ENCODE measurements around the gene POLR2E. TPM values are rescaled to one million over a fixed set of nuclear protein-coding genes. Genes with fewer than 3 reads are reported as not detected.
A peak's percentile ranks its signal among the peaks of the same experiment; 100 is the strongest.

The POLR2E gene
- total and polyA plus RNA-seq, 2 of the 13 experiments (the other 11 are each of a cell fraction or from before 2014, with no cell fraction given) = 140 to 272 TPM

DNA sequence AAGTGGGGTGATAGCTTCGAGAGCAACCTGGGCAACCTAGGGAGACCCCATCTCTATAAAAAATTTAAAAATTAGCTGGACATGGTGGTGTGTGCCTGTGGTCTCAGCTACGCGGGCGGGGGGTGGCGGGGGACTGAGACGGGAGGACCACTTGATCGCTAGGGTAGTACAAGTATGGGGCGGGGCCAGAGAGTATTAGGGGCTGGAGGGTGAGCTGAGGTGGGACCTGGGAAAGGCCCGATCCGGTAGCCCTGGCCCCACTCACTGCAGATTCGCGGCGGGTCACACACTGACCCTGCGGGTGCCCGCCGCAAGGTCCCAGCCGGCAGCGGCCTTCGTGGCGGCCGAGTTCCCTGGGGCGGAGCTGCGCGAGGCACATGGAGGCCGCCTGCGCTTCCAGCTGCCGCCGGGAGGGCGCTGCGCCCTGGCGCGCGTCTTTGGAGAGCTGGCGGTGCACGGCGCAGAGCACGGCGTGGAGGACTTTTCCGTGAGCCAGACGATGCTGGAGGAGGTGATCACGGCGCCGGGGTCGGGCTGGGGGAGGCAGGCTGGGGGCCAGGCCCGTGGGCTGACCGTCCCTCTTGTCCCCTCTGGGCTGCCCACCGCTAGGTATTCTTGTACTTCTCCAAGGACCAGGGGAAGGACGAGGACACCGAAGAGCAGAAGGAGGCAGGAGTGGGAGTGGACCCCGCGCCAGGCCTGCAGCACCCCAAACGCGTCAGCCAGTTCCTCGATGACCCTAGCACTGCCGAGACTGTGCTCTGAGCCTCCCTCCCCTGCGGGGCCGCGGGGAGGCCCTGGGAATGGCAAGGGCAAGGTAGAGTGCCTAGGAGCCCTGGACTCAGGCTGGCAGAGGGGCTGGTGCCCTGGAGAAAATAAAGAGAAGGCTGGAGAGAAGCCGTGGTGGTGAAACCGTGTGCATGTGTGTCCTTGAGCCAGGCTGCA lies 30.2 kb downstream of the POLR2E start (continued):
- TF ChIP-seq ZSCAN31 (CRISPR knock-in tag; IDR thresholded peaks at IDR 0.05; ENCODE audit: low read depth) (peak; percentile 70), ZNF772 (CRISPR knock-in tag; IDR thresholded peaks at IDR 0.05) (peak; percentile 38; the same call in 1 of the 2 replicates), ZNF329 (CRISPR knock-in tag; IDR thresholded peaks at IDR 0.05; ENCODE audit: low read depth) (peak; percentile 71; the same call in 1 of the 2 replicates), DR1 (CRISPR knock-in tag; IDR thresholded peaks at IDR 0.05) (no peak), TEAD2 (CRISPR knock-in tag; IDR thresholded peaks at IDR 0.05) (no peak), XBP1 (CRISPR knock-in tag; IDR thresholded peaks at IDR 0.05) (no peak), RBAK (CRISPR knock-in tag; IDR thresholded peaks at IDR 0.05) (no peak), ISL2 (CRISPR knock-in tag; IDR thresholded peaks at IDR 0.05) (0 out of 2 replicates have a peak, but pooled peaks have one; percentile 33)
- TF ChIP-seq, protein P1, sequence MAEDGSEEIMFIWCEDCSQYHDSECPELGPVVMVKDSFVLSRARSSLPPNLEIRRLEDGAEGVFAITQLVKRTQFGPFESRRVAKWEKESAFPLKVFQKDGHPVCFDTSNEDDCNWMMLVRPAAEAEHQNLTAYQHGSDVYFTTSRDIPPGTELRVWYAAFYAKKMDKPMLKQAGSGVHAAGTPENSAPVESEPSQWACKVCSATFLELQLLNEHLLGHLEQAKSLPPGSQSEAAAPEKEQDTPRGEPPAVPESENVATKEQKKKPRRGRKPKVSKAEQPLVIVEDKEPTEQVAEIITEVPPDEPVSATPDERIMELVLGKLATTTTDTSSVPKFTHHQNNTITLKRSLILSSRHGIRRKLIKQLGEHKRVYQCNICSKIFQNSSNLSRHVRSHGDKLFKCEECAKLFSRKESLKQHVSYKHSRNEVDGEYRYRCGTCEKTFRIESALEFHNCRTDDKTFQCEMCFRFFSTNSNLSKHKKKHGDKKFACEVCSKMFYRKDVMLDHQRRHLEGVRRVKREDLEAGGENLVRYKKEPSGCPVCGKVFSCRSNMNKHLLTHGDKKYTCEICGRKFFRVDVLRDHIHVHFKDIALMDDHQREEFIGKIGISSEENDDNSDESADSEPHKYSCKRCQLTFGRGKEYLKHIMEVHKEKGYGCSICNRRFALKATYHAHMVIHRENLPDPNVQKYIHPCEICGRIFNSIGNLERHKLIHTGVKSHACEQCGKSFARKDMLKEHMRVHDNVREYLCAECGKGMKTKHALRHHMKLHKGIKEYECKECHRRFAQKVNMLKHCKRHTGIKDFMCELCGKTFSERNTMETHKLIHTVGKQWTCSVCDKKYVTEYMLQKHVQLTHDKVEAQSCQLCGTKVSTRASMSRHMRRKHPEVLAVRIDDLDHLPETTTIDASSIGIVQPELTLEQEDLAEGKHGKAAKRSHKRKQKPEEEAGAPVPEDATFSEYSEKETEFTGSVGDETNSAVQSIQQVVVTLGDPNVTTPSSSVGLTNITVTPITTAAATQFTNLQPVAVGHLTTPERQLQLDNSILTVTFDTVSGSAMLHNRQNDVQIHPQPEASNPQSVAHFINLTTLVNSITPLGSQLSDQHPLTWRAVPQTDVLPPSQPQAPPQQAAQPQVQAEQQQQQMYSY (CRISPR knock-in tag; IDR thresholded peaks at IDR 0.05) = no peak
- TF ChIP-seq, protein P2, sequence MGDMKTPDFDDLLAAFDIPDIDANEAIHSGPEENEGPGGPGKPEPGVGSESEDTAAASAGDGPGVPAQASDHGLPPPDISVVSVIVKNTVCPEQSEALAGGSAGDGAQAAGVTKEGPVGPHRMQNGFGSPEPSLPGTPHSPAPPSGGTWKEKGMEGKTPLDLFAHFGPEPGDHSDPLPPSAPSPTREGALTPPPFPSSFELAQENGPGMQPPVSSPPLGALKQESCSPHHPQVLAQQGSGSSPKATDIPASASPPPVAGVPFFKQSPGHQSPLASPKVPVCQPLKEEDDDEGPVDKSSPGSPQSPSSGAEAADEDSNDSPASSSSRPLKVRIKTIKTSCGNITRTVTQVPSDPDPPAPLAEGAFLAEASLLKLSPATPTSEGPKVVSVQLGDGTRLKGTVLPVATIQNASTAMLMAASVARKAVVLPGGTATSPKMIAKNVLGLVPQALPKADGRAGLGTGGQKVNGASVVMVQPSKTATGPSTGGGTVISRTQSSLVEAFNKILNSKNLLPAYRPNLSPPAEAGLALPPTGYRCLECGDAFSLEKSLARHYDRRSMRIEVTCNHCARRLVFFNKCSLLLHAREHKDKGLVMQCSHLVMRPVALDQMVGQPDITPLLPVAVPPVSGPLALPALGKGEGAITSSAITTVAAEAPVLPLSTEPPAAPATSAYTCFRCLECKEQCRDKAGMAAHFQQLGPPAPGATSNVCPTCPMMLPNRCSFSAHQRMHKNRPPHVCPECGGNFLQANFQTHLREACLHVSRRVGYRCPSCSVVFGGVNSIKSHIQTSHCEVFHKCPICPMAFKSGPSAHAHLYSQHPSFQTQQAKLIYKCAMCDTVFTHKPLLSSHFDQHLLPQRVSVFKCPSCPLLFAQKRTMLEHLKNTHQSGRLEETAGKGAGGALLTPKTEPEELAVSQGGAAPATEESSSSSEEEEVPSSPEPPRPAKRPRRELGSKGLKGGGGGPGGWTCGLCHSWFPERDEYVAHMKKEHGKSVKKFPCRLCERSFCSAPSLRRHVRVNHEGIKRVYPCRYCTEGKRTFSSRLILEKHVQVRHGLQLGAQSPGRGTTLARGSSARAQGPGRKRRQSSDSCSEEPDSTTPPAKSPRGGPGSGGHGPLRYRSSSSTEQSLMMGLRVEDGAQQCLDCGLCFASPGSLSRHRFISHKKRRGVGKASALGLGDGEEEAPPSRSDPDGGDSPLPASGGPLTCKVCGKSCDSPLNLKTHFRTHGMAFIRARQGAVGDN (CRISPR knock-in tag; IDR thresholded peaks at IDR 0.05) = peak; percentile 90
- TF ChIP-seq, protein P3, sequence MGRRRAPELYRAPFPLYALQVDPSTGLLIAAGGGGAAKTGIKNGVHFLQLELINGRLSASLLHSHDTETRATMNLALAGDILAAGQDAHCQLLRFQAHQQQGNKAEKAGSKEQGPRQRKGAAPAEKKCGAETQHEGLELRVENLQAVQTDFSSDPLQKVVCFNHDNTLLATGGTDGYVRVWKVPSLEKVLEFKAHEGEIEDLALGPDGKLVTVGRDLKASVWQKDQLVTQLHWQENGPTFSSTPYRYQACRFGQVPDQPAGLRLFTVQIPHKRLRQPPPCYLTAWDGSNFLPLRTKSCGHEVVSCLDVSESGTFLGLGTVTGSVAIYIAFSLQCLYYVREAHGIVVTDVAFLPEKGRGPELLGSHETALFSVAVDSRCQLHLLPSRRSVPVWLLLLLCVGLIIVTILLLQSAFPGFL (CRISPR knock-in tag; IDR thresholded peaks at IDR 0.05) = no peak
- TF ChIP-seq, protein P4, sequence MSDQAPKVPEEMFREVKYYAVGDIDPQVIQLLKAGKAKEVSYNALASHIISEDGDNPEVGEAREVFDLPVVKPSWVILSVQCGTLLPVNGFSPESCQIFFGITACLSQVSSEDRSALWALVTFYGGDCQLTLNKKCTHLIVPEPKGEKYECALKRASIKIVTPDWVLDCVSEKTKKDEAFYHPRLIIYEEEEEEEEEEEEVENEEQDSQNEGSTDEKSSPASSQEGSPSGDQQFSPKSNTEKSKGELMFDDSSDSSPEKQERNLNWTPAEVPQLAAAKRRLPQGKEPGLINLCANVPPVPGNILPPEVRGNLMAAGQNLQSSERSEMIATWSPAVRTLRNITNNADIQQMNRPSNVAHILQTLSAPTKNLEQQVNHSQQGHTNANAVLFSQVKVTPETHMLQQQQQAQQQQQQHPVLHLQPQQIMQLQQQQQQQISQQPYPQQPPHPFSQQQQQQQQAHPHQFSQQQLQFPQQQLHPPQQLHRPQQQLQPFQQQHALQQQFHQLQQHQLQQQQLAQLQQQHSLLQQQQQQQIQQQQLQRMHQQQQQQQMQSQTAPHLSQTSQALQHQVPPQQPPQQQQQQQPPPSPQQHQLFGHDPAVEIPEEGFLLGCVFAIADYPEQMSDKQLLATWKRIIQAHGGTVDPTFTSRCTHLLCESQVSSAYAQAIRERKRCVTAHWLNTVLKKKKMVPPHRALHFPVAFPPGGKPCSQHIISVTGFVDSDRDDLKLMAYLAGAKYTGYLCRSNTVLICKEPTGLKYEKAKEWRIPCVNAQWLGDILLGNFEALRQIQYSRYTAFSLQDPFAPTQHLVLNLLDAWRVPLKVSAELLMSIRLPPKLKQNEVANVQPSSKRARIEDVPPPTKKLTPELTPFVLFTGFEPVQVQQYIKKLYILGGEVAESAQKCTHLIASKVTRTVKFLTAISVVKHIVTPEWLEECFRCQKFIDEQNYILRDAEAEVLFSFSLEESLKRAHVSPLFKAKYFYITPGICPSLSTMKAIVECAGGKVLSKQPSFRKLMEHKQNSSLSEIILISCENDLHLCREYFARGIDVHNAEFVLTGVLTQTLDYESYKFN (CRISPR knock-in tag; conservative IDR thresholded peaks at IDR 0.05) = no peak
- TF ChIP-seq, protein P5, sequence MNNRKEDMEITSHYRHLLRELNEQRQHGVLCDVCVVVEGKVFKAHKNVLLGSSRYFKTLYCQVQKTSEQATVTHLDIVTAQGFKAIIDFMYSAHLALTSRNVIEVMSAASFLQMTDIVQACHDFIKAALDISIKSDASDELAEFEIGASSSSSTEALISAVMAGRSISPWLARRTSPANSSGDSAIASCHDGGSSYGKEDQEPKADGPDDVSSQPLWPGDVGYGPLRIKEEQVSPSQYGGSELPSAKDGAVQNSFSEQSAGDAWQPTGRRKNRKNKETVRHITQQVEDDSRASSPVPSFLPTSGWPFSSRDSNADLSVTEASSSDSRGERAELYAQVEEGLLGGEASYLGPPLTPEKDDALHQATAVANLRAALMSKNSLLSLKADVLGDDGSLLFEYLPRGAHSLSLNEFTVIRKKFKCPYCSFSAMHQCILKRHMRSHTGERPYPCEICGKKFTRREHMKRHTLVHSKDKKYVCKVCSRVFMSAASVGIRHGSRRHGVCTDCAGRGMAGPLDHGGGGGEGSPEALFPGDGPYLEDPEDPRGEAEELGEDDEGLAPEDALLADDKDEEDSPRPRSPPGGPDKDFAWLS (CRISPR knock-in tag; IDR thresholded peaks at IDR 0.05; ENCODE audit: borderline replicate concordance) = no peak
